HG02943 (cell line): ENCODE data around the gene MISP.
"Not testable (repeated sequence)": the region's sequence is repeated elsewhere in the genome, so short reads cannot be mapped to it uniquely, and the experiment has no call there.

Experiments
- ATAC-seq: cut with Tn5 transposase; IDR thresholded peaks from one replicate; pipeline ENCODE4 v1.9.1; 2021; ENCODE audit warnings: mild to moderate bottlenecking, low read depth, moderate library complexity; ENCODE audit not compliant: unreplicated experiment

The MISP gene

DNA sequence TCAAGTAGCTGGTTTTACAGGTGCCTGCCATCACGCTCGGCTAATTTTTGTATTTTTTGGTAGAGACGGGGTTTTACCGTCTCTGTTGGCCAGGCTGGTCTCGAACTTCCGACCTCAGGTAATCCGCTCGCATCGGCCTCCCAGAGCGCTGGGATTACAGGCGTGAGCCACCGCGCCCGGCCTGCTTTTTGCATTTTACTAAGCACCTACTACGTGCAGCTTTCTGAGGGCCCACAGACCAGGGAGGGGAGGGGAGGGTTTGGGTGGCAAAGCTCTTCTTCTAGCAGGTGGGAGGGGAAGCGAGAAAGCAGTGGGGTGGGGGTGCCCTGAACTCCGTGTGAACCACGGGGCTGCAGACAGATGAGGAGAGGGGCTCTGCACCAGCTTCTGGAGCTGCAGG lies 27.2 kb upstream of the MISP start:
- no peak for ATAC-seq

- no peak for ATAC-seq
Observed at GRCh38 chr19:725461-726089, 25.3 kb upstream of the MISP start.

- no peak for ATAC-seq
Observed at GRCh38 chr19:726993-727956, 23.6 kb upstream of the MISP start.

GRCh38 chr19:728011-728410 lies 22.9 kb upstream of the MISP start:
- no peak for ATAC-seq

GRCh38 chr19:729564-729963 lies 21.3 kb upstream of the MISP start:
- ATAC-seq = not testable (repeated sequence)

DNA sequence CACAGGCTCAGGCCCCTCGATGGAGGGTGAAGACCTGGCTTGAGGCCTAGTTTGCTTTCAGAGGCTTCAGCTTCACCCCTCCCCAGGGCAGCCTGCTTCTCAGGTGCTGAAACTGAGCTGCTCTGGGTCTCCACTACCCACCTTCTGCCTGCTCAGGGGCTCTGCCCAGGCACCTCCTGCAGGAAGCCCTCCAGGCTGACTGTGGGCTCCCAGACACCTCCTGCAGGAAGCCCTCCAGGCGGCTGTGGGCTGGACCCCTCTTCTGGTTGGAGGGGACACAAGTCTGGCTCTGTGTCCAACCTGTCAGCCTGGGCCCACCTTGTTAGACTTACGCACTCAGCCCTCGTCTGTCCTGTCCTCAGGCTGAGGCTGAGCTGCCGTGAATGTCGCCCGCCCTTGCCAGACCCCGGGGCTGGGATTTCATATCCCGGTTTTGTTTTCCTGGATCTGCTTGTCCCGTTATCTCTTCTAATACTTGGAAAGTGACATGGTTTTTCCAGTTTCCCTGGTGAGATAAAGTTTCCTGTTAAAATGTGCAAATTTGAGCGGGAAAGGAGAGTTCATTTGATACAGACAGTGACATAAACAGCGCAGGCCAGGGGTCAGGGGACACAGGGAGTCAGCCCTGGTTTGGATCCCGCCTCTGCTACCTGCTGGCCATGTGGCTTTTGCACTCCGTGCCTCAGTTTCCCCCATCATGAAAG lies 20.8 kb upstream of the MISP start:
- no peak for ATAC-seq

DNA sequence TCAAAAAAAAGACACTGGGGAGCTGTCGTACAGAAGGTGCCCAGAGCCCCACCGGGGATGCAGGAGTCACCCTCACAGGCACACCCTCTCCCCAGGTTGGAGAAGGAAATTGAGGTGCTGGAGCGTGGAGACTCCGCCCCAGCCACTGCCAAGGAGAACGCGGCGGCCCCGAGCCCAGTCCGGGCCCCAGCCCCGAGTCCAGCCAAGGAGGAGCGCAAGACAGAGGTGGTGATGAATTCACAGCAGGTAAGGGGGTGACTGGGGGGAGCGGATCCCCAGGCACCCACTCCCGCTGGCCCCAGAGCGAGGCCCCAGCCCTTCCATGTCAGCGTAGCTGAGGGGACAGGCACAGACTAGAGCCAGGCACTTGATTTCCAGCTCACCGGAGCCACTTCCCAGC lies 19.9 kb upstream of the MISP start:
- no peak for ATAC-seq

GRCh38 chr19:732148-733069 lies 18.5 kb upstream of the MISP start:
- ATAC-seq = no peak

GRCh38 chr19:734716-735115 lies 16.2 kb upstream of the MISP start:
- no peak for ATAC-seq

DNA sequence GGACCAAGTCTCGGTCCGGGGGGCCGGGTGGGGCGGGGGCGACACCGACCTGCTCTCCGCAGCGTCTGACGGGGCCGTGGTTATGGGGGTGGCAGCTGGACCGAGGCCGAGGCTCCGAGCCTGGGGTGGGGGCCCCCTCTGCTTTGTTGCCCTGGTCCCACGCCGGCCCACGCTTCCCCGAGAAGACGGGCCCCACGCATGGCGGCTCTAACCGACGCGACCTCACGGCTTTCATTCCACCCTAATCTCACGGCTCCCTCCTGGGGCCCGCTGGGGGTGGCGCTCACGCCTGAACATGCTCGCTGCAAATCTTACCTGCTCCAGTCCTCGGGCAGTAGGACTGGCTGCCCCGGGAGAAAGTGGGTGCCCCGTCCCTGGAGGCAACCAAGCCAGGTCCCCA lies 14.8 kb upstream of the MISP start:
- ATAC-seq = no peak

DNA sequence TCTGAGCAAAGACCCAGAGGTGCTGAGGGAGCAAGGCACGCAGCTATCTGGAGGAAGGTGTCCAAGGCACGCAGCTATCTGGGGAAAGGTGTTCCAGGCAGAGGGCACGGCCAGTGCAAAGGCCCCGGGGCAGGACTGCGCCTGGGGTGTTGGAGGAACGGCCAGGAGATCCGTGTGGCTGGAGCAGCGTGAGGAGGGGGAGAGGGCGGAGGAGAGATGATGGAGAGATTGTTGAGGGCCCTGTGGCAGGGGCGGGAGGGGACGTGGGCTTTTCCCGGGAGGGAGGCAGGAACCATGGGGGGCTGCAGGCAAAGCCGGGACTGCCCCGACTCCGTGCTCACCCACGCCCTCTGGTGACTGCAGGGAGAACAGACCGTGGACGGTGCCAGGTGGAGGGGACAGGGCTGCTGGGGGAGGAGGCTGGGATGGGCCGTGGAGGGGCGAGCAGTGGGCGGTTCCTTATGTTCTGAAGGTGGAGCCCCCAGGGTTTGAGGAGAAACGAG lies 13.3 kb upstream of the MISP start:
- no peak for ATAC-seq

- no peak for ATAC-seq
Observed at GRCh38 chr19:738509-739128, 12.3 kb upstream of the MISP start.

GRCh38 chr19:739998-740715 lies 10.8 kb upstream of the MISP start:
- ATAC-seq = no peak

GRCh38 chr19:740816-741505 lies 10.0 kb upstream of the MISP start:
- not testable (repeated sequence) for ATAC-seq

DNA sequence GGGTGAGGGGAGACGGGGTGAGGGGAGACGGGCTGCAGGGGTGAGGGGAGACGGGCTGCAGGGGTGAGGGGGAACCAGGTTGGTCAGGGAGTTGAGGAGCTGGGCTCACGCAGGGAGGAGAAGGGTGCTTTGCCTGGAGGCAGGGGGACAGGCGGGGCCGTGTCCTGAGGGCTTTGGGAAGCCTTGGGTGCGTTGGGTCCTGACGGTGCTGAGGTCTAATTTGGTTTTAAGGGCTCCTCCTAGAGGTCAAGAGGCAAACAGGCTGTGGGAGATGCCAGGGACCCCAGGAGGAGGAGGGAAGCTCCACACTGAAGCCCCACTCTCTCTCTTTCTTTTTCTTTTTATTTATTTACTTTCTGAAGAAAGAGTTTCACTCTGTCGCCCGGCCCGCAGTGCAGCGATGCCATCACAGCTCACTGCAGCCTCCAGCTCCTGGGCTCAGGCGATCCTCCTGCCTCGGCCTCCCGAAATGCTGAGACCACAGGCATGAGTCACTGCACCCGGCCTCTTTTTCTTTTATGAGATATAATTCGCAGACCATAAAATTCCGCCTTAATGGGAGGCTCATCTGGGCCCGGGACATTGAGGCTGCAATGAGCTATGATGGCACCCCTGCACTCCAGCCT lies 9.3 kb upstream of the MISP start:
- ATAC-seq = no peak

- ATAC-seq = no peak
Observed at GRCh38 chr19:742540-743075, 8.3 kb upstream of the MISP start.

GRCh38 chr19:743168-743687 lies 7.7 kb upstream of the MISP start:
- no peak for ATAC-seq
